Activated CD8-positive, alpha-beta memory T cell treated with anti-CD3 and anti-CD28 coated beads for 36 hours (primary cell): ENCODE results near the gene GYPC. TPM values are rescaled to one million over a fixed set of nuclear protein-coding genes. Genes with fewer than 3 reads are reported as not detected.

ENCODE experiments used
- CTCF ChIA-PET: fragments of 350-600 bp; sonication (Branson Sonifier 250); formaldehyde crosslinking; loops from one replicate; lab custom pipeline; 2021; ENCODE audit warnings: antibody characterized with exemption; lab: Charles Lee
- POLR2A ChIA-PET: fragments of 350-600 bp; sonication (Branson Sonifier 250); formaldehyde crosslinking; loops from one replicate; lab custom pipeline; 2021; ENCODE audit warnings: antibody characterized with exemption; lab: Charles Lee
- total RNA-seq, 2 experiments: library from RNA; stranded (reverse); gene quantifications; one replicate each; pipeline ENCODE4 v1.2.3, GENCODE V29; 2021

The GYPC gene
- total RNA-seq, 2 experiments from 2014 or later, result 140 to 143 TPM

DNA sequence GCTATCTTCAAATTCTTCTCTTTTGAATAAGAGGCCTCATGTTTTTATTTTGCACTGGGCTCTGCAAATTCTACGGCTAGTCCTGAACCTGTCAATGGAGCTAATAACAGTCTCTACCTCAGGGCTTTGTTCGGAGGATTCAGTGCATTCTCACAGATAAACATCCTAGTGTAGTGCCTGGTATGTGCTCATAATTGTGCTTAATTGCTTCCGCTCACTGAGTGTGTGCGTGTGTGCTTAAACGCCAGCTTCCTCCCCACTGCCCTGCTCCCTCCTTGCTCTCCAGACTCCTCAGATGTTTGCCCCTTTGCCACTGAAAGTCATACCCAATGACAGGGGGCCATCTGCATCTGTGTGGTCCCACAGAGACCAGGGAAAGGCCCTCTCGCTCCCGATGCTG is 6.7 kb downstream of the GYPC start:
- CTCF ChIA-PET, result interaction anchor here (0.9 to 1.3 kb wide), 2 partner anchors 28 to 115 kb away, joined by 3 read pairs; no protein-coding TSS in a partner anchor
- POLR2A ChIA-PET, result no interaction called here

DNA sequence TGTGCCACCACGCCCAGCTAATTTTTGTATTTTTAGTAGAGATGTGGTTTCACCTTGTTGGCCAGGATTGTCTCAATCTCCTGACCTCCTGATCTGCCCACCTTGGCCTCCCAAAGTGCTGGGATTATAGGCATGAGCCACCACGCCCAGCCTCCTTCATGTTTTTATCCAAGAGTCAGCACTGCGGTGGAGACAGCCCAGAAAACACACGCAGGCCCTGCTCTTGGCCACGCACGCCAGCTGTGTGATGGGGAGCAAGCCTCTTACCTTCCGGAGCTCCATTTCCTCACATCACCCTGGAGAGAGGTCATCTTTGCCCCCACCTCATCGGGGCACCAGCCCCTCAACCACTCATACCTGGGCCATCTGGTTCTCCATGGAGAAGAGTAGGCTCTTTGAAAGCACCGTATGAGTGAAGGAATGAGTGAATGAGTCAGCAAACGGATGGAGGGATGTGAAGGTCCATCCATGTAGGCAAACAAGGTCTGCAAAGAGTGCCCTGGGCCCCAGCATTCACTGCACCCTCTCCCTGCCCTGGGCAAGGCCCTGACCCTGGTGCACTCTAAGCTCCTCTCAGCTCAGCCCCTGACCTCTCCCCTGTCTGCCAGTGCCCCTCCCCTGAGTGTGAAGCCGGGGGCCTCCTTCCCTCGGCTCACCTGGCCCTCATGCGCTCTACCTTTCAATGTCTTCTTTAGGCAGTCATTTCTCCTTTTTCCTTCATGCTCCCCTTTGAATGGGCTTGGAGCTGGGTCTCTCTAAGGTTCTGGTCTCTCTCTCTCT is 7.4 kb downstream of the GYPC start:
- CTCF ChIA-PET, result interaction anchor here (1.3 kb wide), 1 partner anchor 29 kb away, joined by 3 read pairs; no protein-coding TSS in a partner anchor
- POLR2A ChIA-PET, result interaction anchor here (0.7 kb wide), 1 partner anchor 32 kb away, joined by 3 read pairs; no protein-coding TSS in a partner anchor

DNA sequence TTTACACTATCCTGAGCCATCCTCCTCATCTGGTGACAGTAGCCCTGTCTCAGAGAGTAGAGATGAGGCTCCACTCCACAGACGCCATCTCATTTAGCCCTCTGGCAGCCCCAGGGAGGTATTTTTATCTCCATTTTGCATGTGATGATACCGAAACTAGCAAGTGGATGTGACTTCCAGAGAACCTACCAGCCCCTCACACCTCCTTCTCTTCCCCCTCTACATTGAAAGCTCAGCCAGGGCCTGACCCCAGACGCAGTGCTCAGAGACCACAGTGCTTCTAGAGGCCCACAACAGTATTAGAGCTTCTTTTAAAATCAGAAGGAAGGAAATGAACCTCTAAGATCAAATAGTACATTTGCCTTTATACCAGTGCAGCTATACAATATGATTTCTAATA is 8.3 kb downstream of the GYPC start:
- ChIA-PET POLR2A (no interaction called here), CTCF (no interaction called here)

DNA sequence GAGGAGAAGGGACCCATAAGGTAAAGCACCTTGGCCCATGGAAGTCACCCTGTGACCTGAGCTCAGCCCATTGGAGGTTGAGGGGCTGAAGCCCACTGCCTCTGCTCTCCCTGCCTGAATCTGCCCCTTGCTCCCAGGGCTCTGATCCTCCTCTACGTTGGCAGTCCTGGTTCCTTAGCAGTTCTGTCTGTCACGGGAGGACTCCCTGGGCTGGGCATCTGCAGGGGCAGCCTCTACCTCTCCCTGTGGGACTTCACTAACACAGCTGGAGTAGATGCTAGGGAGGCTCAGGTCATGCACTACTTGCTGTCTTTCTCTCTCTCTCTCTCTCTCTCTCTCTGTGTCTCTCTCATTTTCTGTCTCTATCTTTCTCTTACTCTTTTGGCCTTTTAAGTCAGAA is 8.7 kb downstream of the GYPC start:
- ChIA-PET CTCF (no interaction called here), POLR2A (no interaction called here)

DNA sequence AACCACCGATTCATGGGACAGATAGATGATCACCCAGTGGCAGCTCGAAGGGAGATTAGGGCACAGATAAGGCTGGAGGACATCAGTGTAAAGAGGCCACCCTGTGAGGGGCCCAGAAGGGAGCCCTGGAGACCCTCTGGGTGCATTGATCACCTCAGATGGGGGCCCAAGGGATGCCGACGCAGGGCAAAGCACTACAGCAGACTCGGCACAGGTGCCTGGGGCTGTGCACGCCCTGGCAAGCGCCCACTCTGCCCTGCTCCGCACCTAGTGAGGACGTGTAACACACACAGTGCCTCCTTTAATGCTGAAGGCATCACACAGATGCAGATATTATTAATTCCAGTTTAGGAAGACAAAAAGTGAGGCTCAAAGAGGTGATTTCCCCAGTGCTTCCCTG is 9.5 kb downstream of the GYPC start:
- ChIA-PET POLR2A (no interaction called here), CTCF (no interaction called here)

DNA sequence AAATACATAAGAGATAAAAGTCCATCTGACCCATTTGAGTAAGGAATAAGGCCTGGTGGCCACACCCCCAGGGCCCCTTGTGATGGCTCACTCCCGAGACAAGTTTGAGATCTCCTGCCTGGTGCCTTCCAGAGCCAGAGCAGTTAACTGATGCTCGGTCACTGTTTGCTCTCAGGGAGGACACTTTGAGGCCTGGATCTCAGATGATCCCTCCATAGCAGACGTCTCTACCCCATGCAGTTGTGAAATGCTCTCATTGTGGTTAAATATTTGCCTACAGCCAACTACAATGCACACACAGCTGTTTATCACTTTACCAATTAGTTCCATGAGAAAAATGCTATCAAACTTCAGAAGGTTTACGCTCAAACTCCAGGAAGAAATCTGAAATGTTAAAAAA is 12.3 kb downstream of the GYPC start:
- ChIA-PET CTCF (no interaction called here), POLR2A (no interaction called here)

DNA sequence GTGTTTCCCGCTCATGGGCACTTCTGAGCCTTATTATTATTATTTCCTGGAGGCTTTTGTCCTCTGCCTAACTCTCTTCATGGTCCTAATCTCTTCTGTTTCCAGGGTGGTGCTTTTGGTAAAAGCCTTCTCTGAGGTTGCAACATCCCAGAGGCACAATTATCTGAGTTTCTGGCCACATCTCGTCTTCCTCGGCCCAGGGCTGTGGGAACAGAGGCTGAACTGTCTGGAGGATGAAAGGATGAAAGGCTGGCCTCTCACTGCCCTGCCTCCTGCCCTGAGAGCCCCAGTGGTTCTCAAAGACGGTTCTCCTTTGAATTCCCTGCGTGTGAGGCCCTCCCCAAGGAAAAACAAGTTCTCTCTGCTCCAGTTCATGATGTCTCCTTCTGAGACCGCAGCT is 13.8 kb downstream of the GYPC start:
- ChIA-PET CTCF (no interaction called here), POLR2A (interaction anchor here (0.6 kb wide), 1 partner anchor 712 kb away, joined by 3 read pairs; no protein-coding TSS in a partner anchor)

DNA sequence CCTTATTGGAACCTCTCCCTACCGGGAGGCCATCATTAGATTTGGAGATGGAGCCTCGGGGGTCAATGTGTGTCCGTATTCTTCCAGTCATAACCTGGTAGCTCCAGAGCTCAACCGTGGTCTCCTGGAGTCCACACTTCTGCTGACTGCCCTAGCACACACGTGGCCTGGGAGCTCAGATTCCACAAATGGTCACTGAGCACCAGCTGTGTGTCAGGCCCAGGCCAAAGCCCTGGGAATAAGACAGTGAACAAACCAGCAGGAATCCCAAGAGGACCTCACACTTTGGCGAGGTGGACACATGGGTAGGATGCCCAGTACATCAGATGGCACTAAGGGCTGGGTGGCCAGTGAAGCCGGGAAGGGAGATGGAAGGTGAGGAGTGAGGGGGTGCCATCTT is 15.5 kb downstream of the GYPC start:
- ChIA-PET CTCF (no interaction called here), POLR2A (no interaction called here)

DNA sequence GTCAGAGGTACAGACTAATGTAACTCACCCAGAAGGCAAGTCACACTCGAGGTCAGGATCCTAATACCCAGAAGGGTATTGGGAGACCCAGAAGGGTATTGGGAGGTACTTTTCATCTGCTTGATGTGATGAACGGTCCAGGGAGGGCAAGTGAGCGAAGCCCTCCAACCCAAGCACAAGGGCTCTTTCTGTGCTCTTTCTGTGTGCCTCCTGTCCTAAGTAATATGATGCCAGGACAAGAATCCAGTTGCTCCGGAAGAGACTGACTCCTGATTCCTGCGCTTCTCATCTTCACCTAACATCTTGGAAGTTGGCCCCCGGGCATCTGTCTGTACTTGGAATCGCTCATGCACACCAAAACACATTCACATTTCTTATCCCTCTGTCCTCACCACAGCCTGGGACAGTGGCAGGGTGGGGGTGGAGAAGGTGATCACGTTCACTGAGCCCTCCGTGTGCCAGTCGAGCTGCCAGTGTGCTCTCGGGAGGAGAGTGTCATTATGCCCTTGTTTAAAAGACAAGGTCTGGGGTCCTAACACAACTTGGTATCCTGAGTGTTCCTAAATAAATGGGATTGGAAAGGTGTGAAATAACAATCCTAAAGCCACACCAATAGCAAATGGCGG is 17.1 kb downstream of the GYPC start:
- POLR2A ChIA-PET, result no interaction called here
- CTCF ChIA-PET, result no interaction called here

DNA sequence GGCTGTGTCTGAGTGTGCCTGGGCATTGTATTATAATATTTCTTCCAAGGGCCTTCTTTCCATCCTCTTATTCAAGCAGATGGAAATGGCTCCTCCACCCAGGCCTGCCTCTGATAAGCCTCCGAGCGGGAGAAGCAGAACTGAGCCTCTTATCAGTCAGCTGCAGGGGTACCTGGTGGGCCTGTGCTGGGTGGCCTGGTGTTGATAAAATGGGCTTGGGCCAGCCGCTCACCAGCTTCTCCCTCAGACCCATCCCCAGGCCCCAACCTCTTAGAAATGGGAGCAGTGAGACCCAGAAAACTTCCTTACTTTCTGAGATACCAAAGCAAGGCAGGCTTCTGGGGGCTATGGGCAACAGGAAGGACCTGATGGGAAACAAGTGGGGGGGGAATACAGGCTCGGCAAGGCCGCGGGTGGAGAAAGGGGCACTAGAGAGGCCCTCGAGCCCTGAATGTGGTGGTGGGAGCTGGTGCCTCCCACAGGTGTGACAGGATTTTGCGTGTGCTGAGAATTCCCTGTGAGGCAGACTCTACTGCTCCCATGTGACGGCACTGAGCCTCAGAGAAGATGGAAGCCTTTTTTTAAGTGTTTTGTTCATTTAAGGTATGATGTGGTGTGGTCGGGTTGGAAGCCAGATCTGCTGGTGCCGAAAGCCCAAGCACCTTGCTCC is 18.3 kb downstream of the GYPC start:
- ChIA-PET POLR2A (no interaction called here), CTCF (no interaction called here)

DNA sequence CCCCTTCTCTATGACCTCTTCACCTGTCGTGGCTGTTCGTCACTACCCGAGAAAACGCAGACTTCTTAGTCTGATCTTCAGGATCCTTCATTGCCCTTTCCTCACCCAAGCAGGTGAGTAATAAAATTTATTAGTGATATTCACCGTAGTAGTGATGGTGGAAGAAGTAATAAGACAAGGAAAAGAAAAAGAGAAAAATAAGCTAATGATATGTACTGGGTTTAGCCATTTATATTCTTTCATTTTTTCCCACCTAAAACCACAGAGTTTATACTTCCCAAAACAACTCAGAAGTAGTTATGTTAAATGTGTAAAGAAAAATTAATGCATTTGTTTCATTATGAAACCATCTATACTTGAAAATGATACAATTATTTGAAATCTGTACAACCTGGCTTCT is 19.7 kb downstream of the GYPC start:
- ChIA-PET POLR2A (no interaction called here), CTCF (no interaction called here)

DNA sequence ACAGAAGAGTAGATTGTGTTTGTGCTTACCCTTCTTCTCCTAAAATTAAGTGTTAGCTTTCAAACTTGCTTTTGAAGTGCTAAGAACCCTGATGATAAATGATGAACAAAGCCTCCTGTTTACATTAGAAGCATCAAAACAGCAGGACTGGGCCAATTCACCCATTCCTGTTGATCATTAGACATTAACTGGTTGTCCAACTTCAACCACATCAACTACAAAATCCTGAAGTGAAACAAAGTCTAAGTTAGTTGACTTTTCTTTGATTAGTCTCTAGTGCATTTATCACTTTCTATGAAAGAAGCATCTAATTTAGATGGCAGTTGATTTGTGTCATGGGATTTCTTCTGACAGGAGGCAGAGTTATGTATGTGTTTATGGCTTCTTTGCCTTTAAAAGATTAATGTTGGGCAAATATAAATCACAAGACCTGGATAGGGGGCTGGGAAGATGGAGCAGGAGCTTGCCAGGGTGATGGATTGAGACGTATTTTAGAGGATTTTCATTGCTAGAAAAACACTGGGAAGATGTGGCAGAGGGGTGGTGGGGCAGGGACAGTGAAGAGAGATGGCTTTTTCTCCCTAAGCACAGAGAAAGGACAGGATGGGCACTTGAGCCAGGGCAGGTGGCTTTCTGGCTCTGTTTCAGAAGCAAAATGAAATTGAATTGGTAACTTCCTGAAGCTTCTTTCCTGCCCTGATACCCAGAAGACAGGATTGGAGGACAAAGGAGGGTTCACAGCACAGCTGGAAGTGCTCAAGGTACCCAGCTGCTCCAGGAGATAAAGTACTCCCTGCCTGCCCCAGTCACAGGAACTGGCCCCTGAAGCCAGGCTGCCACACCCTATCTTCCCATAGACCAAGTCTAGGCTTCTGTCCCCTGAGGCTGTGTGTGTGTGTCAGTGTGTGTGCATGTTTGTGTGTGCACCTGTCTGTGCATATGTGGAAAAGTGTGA is 20.5 kb downstream of the GYPC start:
- POLR2A ChIA-PET, result no interaction called here
- CTCF ChIA-PET, result no interaction called here

DNA sequence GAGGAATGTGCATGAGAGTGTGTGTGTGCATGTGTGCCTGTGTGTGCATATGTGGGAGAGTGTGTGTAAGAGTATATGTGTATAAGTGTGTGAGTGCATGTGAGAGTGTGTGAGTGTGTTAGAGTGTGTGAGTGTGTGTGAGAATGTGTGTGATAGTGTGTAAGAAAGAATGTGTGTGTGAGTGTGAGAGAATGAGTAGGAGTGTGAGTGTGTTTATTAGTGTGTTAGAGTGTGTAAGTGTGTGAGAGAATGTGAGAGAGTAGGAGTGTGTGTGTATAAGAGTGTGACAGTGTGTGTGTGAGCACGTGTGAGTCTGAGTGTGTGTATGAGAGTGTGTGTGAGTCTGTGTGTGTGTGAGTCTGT is 21.2 kb downstream of the GYPC start:
- ChIA-PET CTCF (no interaction called here), POLR2A (no interaction called here)

DNA sequence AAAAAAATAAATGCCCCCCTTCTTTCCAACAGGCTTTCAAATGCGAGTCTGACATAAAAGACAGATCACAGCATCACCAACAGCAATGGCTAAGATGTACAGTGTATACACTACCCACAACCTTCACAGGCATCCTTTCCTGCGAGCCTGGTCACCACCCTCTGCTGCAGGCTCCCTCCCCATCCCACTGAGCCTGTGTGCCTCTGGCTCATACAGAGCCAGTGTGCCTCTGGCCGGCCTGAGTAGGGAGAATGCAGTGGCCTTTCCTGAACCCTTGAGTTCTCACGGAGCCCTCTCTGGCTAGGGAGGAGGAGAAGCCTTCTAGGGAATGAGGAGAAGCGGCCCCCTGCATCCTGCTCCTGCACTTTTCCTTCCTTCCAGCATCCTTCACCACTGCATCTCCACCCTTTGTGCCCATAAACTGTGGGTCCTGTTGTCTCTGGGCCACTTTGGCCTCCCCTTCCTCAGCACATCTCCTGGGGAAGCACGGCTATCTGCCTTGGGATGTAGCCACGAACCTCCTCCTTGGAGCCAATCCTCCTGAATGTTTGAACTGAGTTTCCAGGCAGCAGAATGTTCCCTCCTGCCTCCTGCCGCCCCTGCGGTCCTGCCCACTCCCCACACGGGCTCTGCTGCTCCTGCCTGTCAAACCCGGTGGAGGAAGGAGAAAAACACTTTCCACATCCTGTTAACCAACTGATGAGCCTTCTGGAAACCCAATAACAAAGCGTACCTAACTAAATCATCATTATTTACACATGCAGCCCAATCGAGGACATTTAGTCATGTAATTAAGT is 22.5 kb downstream of the GYPC start:
- ChIA-PET POLR2A (no interaction called here), CTCF (no interaction called here)

DNA sequence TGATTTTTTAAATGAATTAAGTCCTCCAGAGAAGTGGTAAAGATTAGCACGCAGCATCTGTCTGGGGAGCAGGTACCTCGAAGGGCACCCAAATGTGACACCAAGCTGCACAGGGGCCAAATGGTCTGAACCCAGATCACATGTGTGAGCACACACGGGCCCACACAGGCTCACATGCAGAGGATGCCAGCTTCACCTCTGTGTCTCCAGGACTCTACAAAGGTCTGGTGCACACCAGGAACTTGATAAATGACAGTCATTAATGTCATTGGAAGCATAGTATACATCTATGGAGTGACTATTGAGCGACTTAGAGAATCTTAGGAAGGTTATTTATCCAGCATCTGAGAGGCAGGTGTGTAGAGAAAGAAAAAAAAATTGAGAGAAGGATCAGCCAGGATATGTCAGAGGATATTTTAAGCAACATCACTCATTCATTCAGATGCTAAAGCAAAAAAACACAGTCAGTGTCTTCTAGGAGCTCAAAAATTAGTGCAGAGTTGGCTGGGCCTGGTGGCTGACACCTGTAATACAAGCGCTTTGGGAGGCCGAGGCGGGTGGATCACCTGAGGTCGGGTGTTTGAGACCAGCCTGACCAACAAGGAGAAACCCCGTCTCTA is 23.2 kb downstream of the GYPC start:
- POLR2A ChIA-PET, result no interaction called here

DNA sequence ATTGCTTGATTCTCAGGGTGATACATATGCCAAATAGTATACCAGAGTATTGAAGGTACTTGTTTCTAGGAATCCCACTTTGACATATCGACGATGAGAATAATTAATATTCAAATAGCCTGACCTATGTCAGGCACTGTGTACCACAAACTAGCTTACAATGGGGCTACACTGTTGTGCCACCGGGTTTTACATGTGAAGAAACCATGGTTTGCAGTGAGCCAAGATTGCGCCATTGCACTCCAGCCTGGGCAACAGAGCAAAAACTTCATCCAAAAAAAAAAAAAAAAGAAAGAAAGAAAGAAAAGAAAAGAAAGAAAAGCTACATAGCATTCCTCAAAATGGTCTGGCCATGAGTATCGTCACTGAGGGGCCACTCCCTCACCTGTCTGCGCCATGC is 25.5 kb downstream of the GYPC start:
- POLR2A ChIA-PET, result no interaction called here
- CTCF ChIA-PET, result no interaction called here

More for the DNA sequence above, 23.2 kb downstream of the GYPC start:
- CTCF ChIA-PET, result no interaction called here

DNA sequence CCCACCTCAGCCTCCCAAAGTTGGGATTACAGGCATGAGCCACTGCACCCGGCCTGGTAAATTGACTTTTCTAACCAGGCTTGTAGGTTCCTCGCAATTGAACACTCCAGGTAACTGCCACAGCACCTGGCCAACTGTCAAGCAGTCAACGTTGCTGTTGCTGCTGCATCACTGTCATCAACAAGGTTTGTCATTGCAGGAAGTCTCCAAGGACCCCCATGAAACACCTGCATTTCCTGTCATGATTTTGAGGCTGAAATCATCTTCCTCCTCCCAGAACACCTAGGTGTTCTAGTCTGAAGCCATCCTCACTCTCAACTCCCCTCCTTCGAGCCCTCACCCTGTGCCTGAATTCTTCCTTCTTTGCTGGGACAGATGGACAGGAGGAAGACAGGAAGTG is 29.7 kb downstream of the GYPC start:
- CTCF ChIA-PET, result no interaction called here
- POLR2A ChIA-PET, result no interaction called here

DNA sequence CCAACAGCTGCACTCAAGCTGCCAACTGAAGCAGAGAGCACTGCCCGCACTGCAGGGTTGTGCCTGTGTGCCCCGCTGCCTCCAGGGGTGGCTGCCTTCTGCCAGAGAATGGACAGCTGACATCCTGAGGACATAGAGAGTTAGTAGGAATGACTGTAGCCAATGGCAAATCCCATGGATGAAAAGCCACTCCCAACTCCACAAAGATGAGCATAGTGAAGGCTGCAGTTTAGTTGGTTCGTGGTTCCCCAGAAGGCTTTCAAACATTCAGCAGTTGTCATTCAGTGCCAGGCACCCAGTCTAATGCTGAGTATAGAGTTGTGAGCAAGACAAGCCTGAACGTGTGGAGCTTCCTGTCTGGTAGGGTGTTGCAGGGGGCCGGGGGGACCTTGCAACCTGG is 30.3 kb downstream of the GYPC start:
- CTCF ChIA-PET, result no interaction called here
- POLR2A ChIA-PET, result no interaction called here
